Body of pancreas (tissue), 4 donors: Measurements from ENCODE around the gene NRL.

Source experiments
- CTCF ChIP-seq, 7 experiments: fragments of 450-650 bp in 4 of 7; fragments of 200-600 bp in 3 of 7; sonication (generic) in 3 of 7; IDR thresholded peaks; one replicate each; pipeline ENCODE4 v1.5.1; 2016 to 2019; ENCODE audit warnings: antibody characterized with exemption in 7 of 7
- POLR2A ChIP-seq, 3 donors: fragments of 450-650 bp; IDR thresholded peaks; one replicate each; pipeline ENCODE4 v1.6.1; 2016; ENCODE audit warnings: antibody characterized with exemption in 3 of 3, mild to moderate bottlenecking in 2 of 3

- TF ChIP-seq CTCF (IDR thresholded peaks at IDR 0.05) (no peak), POLR2A (IDR thresholded peaks at IDR 0.05) (no peak)
Observed at GRCh38 chr14:24102357-24103048, 12.2 kb downstream of the NRL start.
